K562 (cell line): Measurements from ENCODE around the gene SH2D7.

Source experiments
- CTCF ChIP-seq, 3 experiments: IDR thresholded peaks in 2 of 3; conservative IDR thresholded peaks in 1 of 3; 2 replicates each; pipeline ENCODE4 v1.5.1; 2011 to 2012; ENCODE audit warnings: low read length in 3 of 3, mild to moderate bottlenecking in 3 of 3, control low read depth in 2 of 3, improper control_type of control experiment in 1 of 3, inconsistent platforms in 1 of 3, low read depth in 1 of 3, mixed read lengths in 1 of 3, moderate library complexity in 1 of 3; ENCODE audit not compliant: insufficient read depth in 2 of 3
- MXI1 ChIP-seq: IDR thresholded peaks from 2 replicates; pipeline ENCODE4 v1.6.1; 2011; ENCODE audit warnings: low read depth, mild to moderate bottlenecking, improper control_type of control experiment, low read length
- NR2C2 ChIP-seq, 2 experiments: fragments of 200-800 bp in 1 of 2; sonication (Bioruptor generic) in 1 of 2; sonication (generic) in 1 of 2; formaldehyde crosslinking in 1 of 2; IDR thresholded peaks; 2 replicates each; pipeline versions ENCODE4 v1.6.1 to v1.8.0; 2016 to 2022; ENCODE audit warnings: mild to moderate bottlenecking in 1 of 2, missing compliant biosample characterization in 1 of 2, missing genetic modification characterization in 1 of 2, missing genetic modification reagents in 1 of 2
- ZBTB9 ChIP-seq: fragments of 450-650 bp; formaldehyde crosslinking; IDR thresholded peaks from 2 replicates; pipeline ENCODE4 v1.4.0; 2020; ENCODE audit warnings: mild to moderate bottlenecking, moderate library complexity

- TF ChIP-seq MXI1: no peak
- TF ChIP-seq NR2C2 (CRISPR knock-in tag; IDR thresholded peaks at IDR 0.05): no peak
- TF ChIP-seq NR2C2 (tag; IDR thresholded peaks at IDR 0.05): no peak
- no peak for TF ChIP-seq CTCF (IDR thresholded peaks at IDR 0.05 in 2 of 3, conservative IDR thresholded peaks at IDR 0.05 in 1 of 3; ENCODE audit: insufficient read depth in 2 of 3, low read depth in 1 of 3, low read length in 3 of 3)
- TF ChIP-seq ZBTB9 (CRISPR knock-in tag): no peak
Observed at GRCh38 chr15:78076231-78077052, 15.9 kb upstream of the SH2D7 start.
